Measurements from ENCODE around the gene EGFLAM. TPM values are rescaled to one million over a fixed set of nuclear protein-coding genes. Genes with fewer than 3 reads are reported as not detected.

The EGFLAM gene
- total and polyA plus RNA-seq, 9 of the 15 experiments (the other 6 are each of a cell fraction or from before 2014, with no cell fraction given) = 0.09 to 2.5 (median 1.0) TPM

DNA sequence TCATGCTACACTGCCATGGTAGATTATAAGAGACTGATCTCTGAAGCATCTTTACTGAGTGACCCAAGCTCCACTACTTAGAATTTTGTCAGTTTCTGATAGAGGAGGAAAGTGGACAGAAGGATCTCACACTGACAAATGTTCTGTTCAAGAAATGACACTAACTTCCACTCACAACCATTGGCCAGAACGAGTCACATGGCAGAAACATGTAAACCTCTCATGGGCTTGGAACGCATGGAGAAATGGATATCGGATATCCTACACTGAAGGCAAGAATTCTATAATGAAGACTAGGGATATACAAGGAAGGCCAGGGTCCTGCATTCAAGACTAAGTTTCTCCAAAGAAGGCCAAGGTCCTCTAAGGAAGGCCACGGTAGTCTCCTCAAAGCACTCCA is 31.1 kb downstream of the EGFLAM start:
- Histone ChIP-seq H3K4me3 (peak overlapping the region; percentile 25; the same call in 1 of the 2 replicates), H3K27me3 (ENCODE audit: control insufficient read depth in 2 of 2, insufficient read depth in 2 of 2, low read length in 2 of 2) (no peaks in the 10 kb centered on the region), H2AFZ (ENCODE audit: low read depth, low read length) (peak overlapping the region; percentile 63), H4K20me1 (replicated peaks; ENCODE audit: control insufficient read depth, insufficient read depth, low read length) (no peaks in the 10 kb centered on the region), H3K9me3 (replicated peaks; ENCODE audit: control insufficient read depth, insufficient read depth, low read depth, low read length) (no peaks in the 10 kb centered on the region), H3K4me1 (replicated peaks in 1 of 2; ENCODE audit: control insufficient read depth in 2 of 2, insufficient read depth in 2 of 2, low read length in 2 of 2) (peaks cover 4 to 18% of the 10 kb centered on the region in 2 experiments; a peak in 4 of 5 replicates), H3K9me1 (ENCODE audit: control insufficient read depth, insufficient read depth, low read length) (no peaks in the 10 kb centered on the region), H3K36me3 (ENCODE audit: control insufficient read depth, insufficient read depth, low read length) (no peaks in the 10 kb centered on the region), H3K79me2 (ENCODE audit: control insufficient read depth, insufficient read depth, low read length) (peaks cover 14% of the 10 kb centered on the region; the same call in 1 of the 3 replicates), H3K27ac (ENCODE audit: extremely low read depth, low read depth, low read length) (peak overlapping the region; percentile 26), H3K9ac (ENCODE audit: insufficient read depth in 1 of 2, low read depth in 2 of 2, low read length in 2 of 2) (peak overlapping the region in 1 of 2 experiments; percentile 37; a peak in 1 of 4 replicates), H3K4me2 (ENCODE audit: insufficient read depth, low read length) (peak overlapping the region; percentile 60)
- WGBS (ENCODE audit: insufficient coverage, low coverage, missing lambda C conversion rate) = 25% methylated on average over 4 of the region's 4 CpGs
- no TSS peak for BruUV-seq (replicated peaks)
- DNase-seq (ENCODE audit: extremely low read depth in 1 of 4, low spot score in 3 of 4) (peak in 1 of 4 experiments; percentile 41), FAIRE-seq (peak; percentile 81), ATAC-seq (peak; percentile 54)
- CTCF ChIA-PET (ENCODE audit: low intra/inter-chr PET ratio) = no interaction called here
- POLR2A ChIA-PET = interaction anchor here (0.6 kb wide), 1 partner anchor 163 kb away, joined by 3 read pairs; no protein-coding TSS in a partner anchor
- in situ Hi-C loops (cut with MboI) (no loop called here), intact Hi-C loops (cut with micrococcal nuclease) (no loop called here)
- TF ChIP-seq ZFP1 (CRISPR knock-in tag; IDR thresholded peaks at IDR 0.05) (no peak), ZNF239 (CRISPR knock-in tag; IDR thresholded peaks at IDR 0.05) (no peak), SMARCA4 (IDR thresholded peaks at IDR 0.05) (no peak), ZNF41 (CRISPR knock-in tag; conservative IDR thresholded peaks at IDR 0.05) (no peak), NR4A1 (CRISPR knock-in tag; IDR thresholded peaks at IDR 0.05) (no peak), NR4A1 (tag; IDR thresholded peaks at IDR 0.05) (no peak), CBFB (CRISPR knock-in tag; IDR thresholded peaks at IDR 0.05) (no peak), ZNF324 (CRISPR knock-in tag; IDR thresholded peaks at IDR 0.05) (no peak)
- TF ChIP-seq, protein P1, sequence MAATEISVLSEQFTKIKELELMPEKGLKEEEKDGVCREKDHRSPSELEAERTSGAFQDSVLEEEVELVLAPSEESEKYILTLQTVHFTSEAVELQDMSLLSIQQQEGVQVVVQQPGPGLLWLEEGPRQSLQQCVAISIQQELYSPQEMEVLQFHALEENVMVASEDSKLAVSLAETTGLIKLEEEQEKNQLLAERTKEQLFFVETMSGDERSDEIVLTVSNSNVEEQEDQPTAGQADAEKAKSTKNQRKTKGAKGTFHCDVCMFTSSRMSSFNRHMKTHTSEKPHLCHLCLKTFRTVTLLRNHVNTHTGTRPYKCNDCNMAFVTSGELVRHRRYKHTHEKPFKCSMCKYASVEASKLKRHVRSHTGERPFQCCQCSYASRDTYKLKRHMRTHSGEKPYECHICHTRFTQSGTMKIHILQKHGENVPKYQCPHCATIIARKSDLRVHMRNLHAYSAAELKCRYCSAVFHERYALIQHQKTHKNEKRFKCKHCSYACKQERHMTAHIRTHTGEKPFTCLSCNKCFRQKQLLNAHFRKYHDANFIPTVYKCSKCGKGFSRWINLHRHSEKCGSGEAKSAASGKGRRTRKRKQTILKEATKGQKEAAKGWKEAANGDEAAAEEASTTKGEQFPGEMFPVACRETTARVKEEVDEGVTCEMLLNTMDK (IDR thresholded peaks at IDR 0.05; ENCODE audit: borderline replicate concordance, insufficient read depth, low read depth, low read length, poor library complexity, severe bottlenecking) = no peak
- TF ChIP-seq, protein P2, sequence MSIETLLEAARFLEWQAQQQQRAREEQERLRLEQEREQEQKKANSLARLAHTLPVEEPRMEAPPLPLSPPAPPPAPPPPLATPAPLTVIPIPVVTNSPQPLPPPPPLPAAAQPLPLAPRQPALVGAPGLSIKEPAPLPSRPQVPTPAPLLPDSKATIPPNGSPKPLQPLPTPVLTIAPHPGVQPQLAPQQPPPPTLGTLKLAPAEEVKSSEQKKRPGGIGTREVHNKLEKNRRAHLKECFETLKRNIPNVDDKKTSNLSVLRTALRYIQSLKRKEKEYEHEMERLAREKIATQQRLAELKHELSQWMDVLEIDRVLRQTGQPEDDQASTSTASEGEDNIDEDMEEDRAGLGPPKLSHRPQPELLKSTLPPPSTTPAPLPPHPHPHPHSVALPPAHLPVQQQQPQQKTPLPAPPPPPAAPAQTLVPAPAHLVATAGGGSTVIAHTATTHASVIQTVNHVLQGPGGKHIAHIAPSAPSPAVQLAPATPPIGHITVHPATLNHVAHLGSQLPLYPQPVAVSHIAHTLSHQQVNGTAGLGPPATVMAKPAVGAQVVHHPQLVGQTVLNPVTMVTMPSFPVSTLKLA (conservative IDR thresholded peaks at IDR 0.05) = peak; percentile 43 to 47; a peak in 3 of 4 replicates
- TF ChIP-seq, protein P3, sequence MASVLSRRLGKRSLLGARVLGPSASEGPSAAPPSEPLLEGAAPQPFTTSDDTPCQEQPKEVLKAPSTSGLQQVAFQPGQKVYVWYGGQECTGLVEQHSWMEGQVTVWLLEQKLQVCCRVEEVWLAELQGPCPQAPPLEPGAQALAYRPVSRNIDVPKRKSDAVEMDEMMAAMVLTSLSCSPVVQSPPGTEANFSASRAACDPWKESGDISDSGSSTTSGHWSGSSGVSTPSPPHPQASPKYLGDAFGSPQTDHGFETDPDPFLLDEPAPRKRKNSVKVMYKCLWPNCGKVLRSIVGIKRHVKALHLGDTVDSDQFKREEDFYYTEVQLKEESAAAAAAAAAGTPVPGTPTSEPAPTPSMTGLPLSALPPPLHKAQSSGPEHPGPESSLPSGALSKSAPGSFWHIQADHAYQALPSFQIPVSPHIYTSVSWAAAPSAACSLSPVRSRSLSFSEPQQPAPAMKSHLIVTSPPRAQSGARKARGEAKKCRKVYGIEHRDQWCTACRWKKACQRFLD (CRISPR knock-in tag; IDR thresholded peaks at IDR 0.05) = no peak

Measured in K562 (cell line).